SK-N-SH (cell line): ENCODE data around the gene R3HDM2. TPM values are rescaled to one million over a fixed set of nuclear protein-coding genes. Genes with fewer than 3 reads are reported as not detected.
A peak's percentile ranks its signal among the peaks of the same experiment; 100 is the strongest.

ENCODE experiments used
- CTCF ChIA-PET: fragments of 300-600, 350-600 bp; formaldehyde crosslinking; extraction: SDS; loops from one replicate; lab custom pipeline; 2021; lab: Yijun Ruan, JAX
- POLR2A ChIA-PET: fragments of 350-600 bp; sonication (Branson Sonifier 250); formaldehyde crosslinking; extraction: SDS; loops from one replicate; lab custom pipeline; 2020; ENCODE audit warnings: antibody characterized with exemption, inconsistent platforms; lab: Yijun Ruan, JAX
- DNase-seq: peaks from one replicate; pipeline ENCODE4 v3.0.0; 2012
- H2AFZ ChIP-seq: fragments of 200-600 bp; sonication (generic); 2 replicates; pipeline ENCODE4 v1.8.1; 2016; ENCODE audit warnings: antibody characterized with exemption, mild to moderate bottlenecking, low read depth
- H3F3A ChIP-seq: fragments of 200-600 bp; sonication (generic); replicated peaks from 2 replicates; pipeline ENCODE3; 2016; ENCODE audit warnings: antibody characterized with exemption, mild to moderate bottlenecking; ENCODE audit not compliant: insufficient read depth
- H3K27ac ChIP-seq, 2 experiments: fragments of 200-500 bp in 1 of 2; fragments of 200-600 bp in 1 of 2; sonication (Bioruptor generic) in 1 of 2; sonication (generic), shearing (Covaris generic) in 1 of 2; 2 replicates each; pipeline versions ENCODE4 v1.5.1 to v1.6.1; 2014 to 2016; ENCODE audit warnings: low read depth in 2 of 2, inconsistent platforms in 1 of 2, low read length in 1 of 2, mild to moderate bottlenecking in 1 of 2, mixed read lengths in 1 of 2
- H3K27me3 ChIP-seq: fragments of 200-600 bp; sonication (generic), shearing (Covaris generic); 2 replicates; pipeline ENCODE4 v1.6.1; 2016; ENCODE audit warnings: mixed run types; ENCODE audit not compliant: insufficient read depth
- H3K36me3 ChIP-seq, 2 experiments: fragments of 200-500 bp in 1 of 2; fragments of 200-600 bp in 1 of 2; sonication (Bioruptor generic) in 1 of 2; sonication (generic) in 1 of 2; replicated peaks in 1 of 2; 2 replicates each; pipeline versions ENCODE3 to v1.5.1; 2014 to 2016; ENCODE audit warnings: low read length in 1 of 2, mild to moderate bottlenecking in 1 of 2; ENCODE audit not compliant: insufficient read depth in 2 of 2, control insufficient read depth in 1 of 2
- H3K4me1 ChIP-seq, 2 experiments: fragments of 200-500 bp in 1 of 2; fragments of 200-600 bp in 1 of 2; sonication (Bioruptor generic) in 1 of 2; sonication (generic), shearing (Covaris generic) in 1 of 2; 2 replicates each; pipeline versions ENCODE4 v1.5.1 to v1.6.1; 2014 to 2016; ENCODE audit warnings: low read depth in 1 of 2, low read length in 1 of 2, mixed run types in 1 of 2; ENCODE audit not compliant: insufficient read depth in 2 of 2, control insufficient read depth in 1 of 2
- H3K4me2 ChIP-seq: fragments of 200-600 bp; sonication (generic), shearing (Covaris generic); 2 replicates; pipeline ENCODE4 v1.6.1; 2017; ENCODE audit warnings: mixed run types
- H3K4me3 ChIP-seq, 2 experiments: fragments of 200-500 bp in 1 of 2; fragments of 200-600 bp in 1 of 2; sonication (Bioruptor generic) in 1 of 2; sonication (generic), shearing (Covaris generic) in 1 of 2; 2 replicates each; pipeline versions ENCODE4 v1.5.1 to v1.8.1; 2014 to 2016; ENCODE audit warnings: low read depth in 2 of 2, inconsistent platforms in 1 of 2, low read length in 1 of 2, mild to moderate bottlenecking in 1 of 2, mixed read lengths in 1 of 2, moderate library complexity in 1 of 2
- H3K79me2 ChIP-seq: fragments of 200-600 bp; sonication (generic); 2 replicates; pipeline ENCODE4 v1.8.1; 2017; ENCODE audit warnings: mild to moderate bottlenecking; ENCODE audit not compliant: insufficient read depth
- H3K9ac ChIP-seq: fragments of 200-600 bp; sonication (generic); 2 replicates; pipeline ENCODE4 v1.6.1; 2017; ENCODE audit warnings: mixed run types
- H3K9me2 ChIP-seq: fragments of 200-600 bp; sonication (generic); 2 replicates; pipeline ENCODE4 v1.6.1; 2017; ENCODE audit warnings: mixed run types
- H3K9me3 ChIP-seq: fragments of 200-600 bp; sonication (generic); 2 replicates; pipeline ENCODE4 v1.6.1; 2017; ENCODE audit warnings: mixed run types, mild to moderate bottlenecking, moderate library complexity
- H4K20me1 ChIP-seq: fragments of 200-600 bp; sonication (generic); 2 replicates; pipeline ENCODE4 v1.6.1; 2017; ENCODE audit warnings: mild to moderate bottlenecking, mixed run types; ENCODE audit not compliant: insufficient read depth
- CTCF ChIP-seq: fragments of 200-600 bp; sonication (generic); IDR thresholded peaks from 2 replicates; pipeline ENCODE4 v1.6.1; 2017; ENCODE audit warnings: antibody characterized with exemption, mild to moderate bottlenecking, moderate library complexity
- EP300 ChIP-seq, 2 experiments: IDR thresholded peaks; 2 replicates each; pipeline versions ENCODE4 v1.4.0 to v1.6.1; 2012; ENCODE audit warnings: borderline replicate concordance in 1 of 2, low read depth in 1 of 2, low read length in 1 of 2
- EZH2phosphoT487 ChIP-seq: fragments of 200-600 bp; sonication (generic); IDR thresholded peaks from 2 replicates; pipeline ENCODE4 v1.6.1; 2017; ENCODE audit warnings: low read depth, mixed run types, mild to moderate bottlenecking, antibody characterized with exemption, moderate library complexity, borderline replicate concordance
- FOXJ3 ChIP-seq: sonication (generic); formaldehyde crosslinking; IDR thresholded peaks from 2 replicates; pipeline ENCODE4 v1.5.1; 2020; ENCODE audit warnings: mild to moderate bottlenecking, missing genetic modification reagents
- JUND ChIP-seq: IDR thresholded peaks from 2 replicates; pipeline ENCODE4 v1.4.0; 2012
- MAX ChIP-seq: IDR thresholded peaks from 2 replicates; pipeline ENCODE4 v1.4.0; 2012; ENCODE audit warnings: low read depth
- MXI1 ChIP-seq: IDR thresholded peaks from 2 replicates; pipeline ENCODE4 v1.6.1; 2012; ENCODE audit warnings: mild to moderate bottlenecking, low read depth, low read length, improper control_type of control experiment
- PBX3 ChIP-seq: IDR thresholded peaks from 2 replicates; pipeline ENCODE4; 2012
- POLR2AphosphoS5 ChIP-seq: IDR thresholded peaks from 2 replicates; pipeline ENCODE4 v1.6.1; 2012; ENCODE audit warnings: low read depth, low read length
- RAD21 ChIP-seq: IDR thresholded peaks from 2 replicates; pipeline ENCODE4 v1.6.1; 2012; ENCODE audit warnings: mild to moderate bottlenecking, low read length
- REST ChIP-seq: IDR thresholded peaks from 2 replicates; pipeline ENCODE4 v1.6.1; 2012; ENCODE audit warnings: mild to moderate bottlenecking, low read depth, low read length, moderate library complexity
- SMC3 ChIP-seq: IDR thresholded peaks from 2 replicates; pipeline ENCODE4 v1.6.1; 2012; ENCODE audit warnings: low read depth, low read length, improper control_type of control experiment
- TEAD4 ChIP-seq: IDR thresholded peaks from 2 replicates; pipeline ENCODE4 v1.4.0; 2012; ENCODE audit warnings: mild to moderate bottlenecking, borderline replicate concordance; ENCODE audit not compliant: insufficient read depth
- WGBS: methylation state at CpG from one replicate; pipeline ENCODE4 v1.1.6; 2017; ENCODE audit warnings: low lambda C conversion rate; 5-methylcytosine and 5-hydroxymethylcytosine counted together
- polyA plus RNA-seq, 3 experiments: library from polyadenylated mRNA; depleted of rRNA; stranded (reverse); fragments of >200 nt; gene quantifications; 2 replicates each; pipeline ENCODE4 v1.2.3, GENCODE V29; 2012

Gene R3HDM2
- polyA plus RNA-seq, 1 of the 3 experiments (the other 2 are of a cell fraction), result 23.1 TPM

- ChIA-PET POLR2A (interaction anchor here (0.7 kb wide), 1 partner anchor 26 kb away, joined by 5 read pairs; no protein-coding TSS in a partner anchor), CTCF (interaction anchor here (0.5 to 13.7 kb wide), 29 partner anchors 9 to 1531 kb away, joined by 3 to 391 read pairs (median 4); partner anchors contain the start of genes ARHGAP9, B4GALNT1, DDIT3 and INHBE)
- Histone ChIP-seq H3K27me3 (peaks cover 17% of the 10 kb centered on the region), H3K4me2 (peak overlapping the region; percentile 94; the same call in 1 of the 2 replicates), H3K4me3 (peak overlapping the region in 1 of 2 experiments; percentile 90; a peak in 1 of 4 replicates), H2AFZ (no peak overlapping the region), H3K4me1 (peaks cover 0 to 20% of the 10 kb centered on the region in 2 experiments; a peak in 1 of 4 replicates), H3K9me3 (no peaks in the 10 kb centered on the region), H3K36me3 (no peaks in the 10 kb centered on the region), H3F3A (peaks cover 5% of the 10 kb centered on the region), H3K79me2 (no peaks in the 10 kb centered on the region), H4K20me1 (no peaks in the 10 kb centered on the region), H3K27ac (no peak overlapping the region), H3K9me2 (no peaks in the 10 kb centered on the region), H3K9ac (no peak overlapping the region)
- DNase-seq, result no peak
- WGBS, result 26% methylated on average over 5 of the region's 5 CpGs
- TF ChIP-seq TEAD4 (no peak), JUND (no peak), EZH2phosphoT487 (no peak), REST (no peak), CTCF (no peak; the same call in 1 of the 2 replicates), POLR2AphosphoS5 (no peak), FOXJ3 (no peak), PBX3 (no peak), MXI1 (no peak), RAD21 (no peak), SMC3 (no peak), EP300 (IDR thresholded peaks at IDR 0.05; ENCODE audit: borderline replicate concordance in 1 of 2, low read depth in 1 of 2, low read length in 1 of 2) (no peak), MAX (no peak)
These were observed 32.0 kb upstream of the R3HDM2 start for GRCh38 chr12:57462912-57463253.
